Activated CD4-positive, alpha-beta T cell treated with anti-CD3 and anti-CD28 coated beads for 48 hours (primary cell): ENCODE data around the gene CLEC4A.
"Not testable (repeated sequence)": the region's sequence is repeated elsewhere in the genome, so short reads cannot be mapped to it uniquely, and the experiment has no call there.

Experiments used
- DNase-seq: peaks from one replicate; pipeline ENCODE4 v3.0.0-alpha.2; 2020

CLEC4A gene

GRCh38 chr12:8134398-8134930 is 11.0 kb downstream of the CLEC4A start:
- DNase-seq: not testable (repeated sequence)

- not testable (repeated sequence) for DNase-seq
Measured at GRCh38 chr12:8141647-8142046, 18.2 kb downstream of the CLEC4A start.

- DNase-seq: no peak
Measured at GRCh38 chr12:8143261-8143660, 19.8 kb downstream of the CLEC4A start.

- DNase-seq: no peak
Measured at GRCh38 chr12:8145754-8146441, 22.5 kb downstream of the CLEC4A start.

- no peak for DNase-seq
Measured at GRCh38 chr12:8146442-8146771, 23.0 kb downstream of the CLEC4A start.

GRCh38 chr12:8154526-8154925 is 31.1 kb downstream of the CLEC4A start:
- no peak for DNase-seq

- DNase-seq: no peak
Measured at GRCh38 chr12:8156416-8156815, 33.0 kb downstream of the CLEC4A start.

- no peak for DNase-seq
Measured at GRCh38 chr12:8156845-8157244, 33.4 kb downstream of the CLEC4A start, which contains the start of gene ZNF705A. Gene ZNF705A, plus strand, starts transcription at chr12:8157015. Its CDS starts 15,611 bp downstream, at chr12:8172626.

GRCh38 chr12:8157484-8158198 is 34.2 kb downstream of the CLEC4A start:
- DNase-seq: no peak

- DNase-seq: not testable (repeated sequence)
Measured at GRCh38 chr12:8172911-8173310, 49.5 kb downstream of the CLEC4A start.

- peak; percentile 71 for DNase-seq
Measured at GRCh38 chr12:8179989-8180585, 56.7 kb downstream of the CLEC4A start.

GRCh38 chr12:8181271-8181670 is 57.9 kb downstream of the CLEC4A start:
- DNase-seq: not testable (repeated sequence)

GRCh38 chr12:8182923-8183322 is 59.5 kb downstream of the CLEC4A start:
- not testable (repeated sequence) for DNase-seq

- not testable (repeated sequence) for DNase-seq
Measured at GRCh38 chr12:8183346-8183745, 59.9 kb downstream of the CLEC4A start.

GRCh38 chr12:8184206-8184605 is 60.8 kb downstream of the CLEC4A start:
- DNase-seq: not testable (repeated sequence)

- DNase-seq: not testable (repeated sequence)
Measured at GRCh38 chr12:8188088-8188487, 64.7 kb downstream of the CLEC4A start.
